HCT116 (cell line): Measurements from ENCODE around the gene NPIPA3. TPM values are rescaled to one million over a fixed set of nuclear protein-coding genes. Genes with fewer than 3 reads are reported as not detected.

Experiments used
- ATAC-seq: fragments of 200-7000 bp; cut with Tn5 transposase; 2 replicates; pipeline ENCODE4 v1.9.1; 2020; ENCODE audit warnings: mild to moderate bottlenecking, moderate library complexity
- BruUV-seq: library from RNA; stranded (reverse); fragments of 400-500 nt; replicated peaks from 2 replicates; lab custom pipeline; 2021; lab: Mats Ljungman, UMichigan
- CTCF ChIA-PET: fragments of 300-600 bp; sonication (Branson Sonifier 250); formaldehyde crosslinking; loops from one replicate; lab custom pipeline; 2021; ENCODE audit warnings: antibody characterized with exemption; lab: Charles Lee
- POLR2A ChIA-PET: fragments of 300-600, 350-600 bp; sonication (Branson Sonifier 250); formaldehyde crosslinking; loops from one replicate; lab custom pipeline; 2021; ENCODE audit warnings: antibody characterized with exemption; lab: Charles Lee
- RAD21 ChIA-PET, 2 experiments: fragments of 300-600 bp; sonication (Branson Sonifier 250); formaldehyde crosslinking; loops; one replicate each; lab custom pipeline; 2023; ENCODE audit warnings: low total read pairs in 2 of 2; ENCODE audit not compliant: uncharacterized antibody in 2 of 2, unreplicated experiment in 2 of 2, low non-redundant PET in 1 of 2; lab: Charles Lee
- DNase-seq: peaks from one replicate; pipeline ENCODE4 v3.0.0-alpha.2; 2010; ENCODE audit warnings: low read depth, low spot score
- H2AFZ ChIP-seq: fragments of 200-600 bp; shearing (Covaris generic), sonication (generic); 2 replicates; pipeline ENCODE4 v1.6.1; 2017; ENCODE audit warnings: low read depth, mixed run types, mixed read lengths, antibody characterized with exemption, low read length; ENCODE audit not compliant: poor library complexity, severe bottlenecking
- H3K27ac ChIP-seq: 2 replicates; pipeline ENCODE4 v1.5.1; 2012; ENCODE audit warnings: low read depth, low read length
- H3K27me3 ChIP-seq: fragments of 200-600 bp; sonication (generic); 2 replicates; pipeline ENCODE4 v1.6.1; 2016; ENCODE audit warnings: mixed run types, low read length, mixed read lengths; ENCODE audit not compliant: insufficient read depth
- H3K36me3 ChIP-seq, 2 experiments: fragments of 200-500 bp in 1 of 2; fragments of 200-600 bp in 1 of 2; sonication (Bioruptor generic) in 1 of 2; sonication (generic) in 1 of 2; 2 replicates each; pipeline versions ENCODE4 v1.5.1 to v1.6.1; 2014 to 2016; ENCODE audit warnings: low read length in 2 of 2, inconsistent platforms in 1 of 2, mixed read lengths in 1 of 2, mixed run types in 1 of 2; ENCODE audit not compliant: insufficient read depth in 2 of 2, control insufficient read depth in 1 of 2
- H3K4me1 ChIP-seq, 2 experiments: fragments of 200-600 bp in 1 of 2; sonication (generic) in 1 of 2; 2 replicates each; pipeline versions ENCODE4 v1.5.1 to v1.6.1; 2012 to 2017; ENCODE audit warnings: low read length in 2 of 2, inconsistent platforms in 1 of 2, mild to moderate bottlenecking in 1 of 2, mixed read lengths in 1 of 2, mixed run types in 1 of 2, moderate library complexity in 1 of 2; ENCODE audit not compliant: insufficient read depth in 2 of 2, control insufficient read depth in 1 of 2
- H3K4me2 ChIP-seq: fragments of 200-600 bp; sonication (generic); 2 replicates; pipeline ENCODE4 v1.6.1; 2017; ENCODE audit warnings: mixed run types, low read length, mixed read lengths
- H3K4me3 ChIP-seq, 2 experiments: fragments of 200-600 bp in 1 of 2; sonication (generic) in 1 of 2; replicated peaks in 1 of 2; 2 replicates each; pipeline ENCODE4 v1.5.1; 2011 to 2016; ENCODE audit warnings: low read length in 2 of 2, control low read depth in 1 of 2, low read depth in 1 of 2, mild to moderate bottlenecking in 1 of 2, mixed read lengths in 1 of 2, mixed run types in 1 of 2
- H3K79me2 ChIP-seq: fragments of 200-600 bp; sonication (generic); 2 replicates; pipeline ENCODE4 v1.6.1; 2017; ENCODE audit warnings: mild to moderate bottlenecking, mixed run types, low read length, moderate library complexity, mixed read lengths; ENCODE audit not compliant: insufficient read depth
- H3K9ac ChIP-seq: fragments of 200-600 bp; sonication (generic); 2 replicates; pipeline ENCODE4 v1.6.1; 2016; ENCODE audit warnings: low read length, mixed read lengths
- H3K9me2 ChIP-seq: fragments of 200-600 bp; sonication (generic), shearing (Covaris generic); 2 replicates; pipeline ENCODE4 v1.6.1; 2017; ENCODE audit warnings: mixed run types, mild to moderate bottlenecking, moderate library complexity; ENCODE audit not compliant: insufficient read depth
- H3K9me3 ChIP-seq, 2 experiments: fragments of 200-500 bp in 1 of 2; fragments of 200-600 bp in 1 of 2; sonication (Bioruptor generic) in 1 of 2; sonication (generic) in 1 of 2; 2 replicates each; pipeline ENCODE4 v1.6.1; 2014 to 2017; ENCODE audit warnings: low read length in 2 of 2, mixed read lengths in 2 of 2, inconsistent platforms in 1 of 2, low read depth in 1 of 2, mild to moderate bottlenecking in 1 of 2, mixed run types in 1 of 2, moderate library complexity in 1 of 2; ENCODE audit not compliant: control insufficient read depth in 1 of 2, insufficient read depth in 1 of 2
- H4K20me1 ChIP-seq: fragments of 200-600 bp; sonication (generic), shearing (Covaris generic); 2 replicates; pipeline ENCODE4 v1.6.1; 2017; ENCODE audit warnings: mixed run types, mild to moderate bottlenecking, moderate library complexity; ENCODE audit not compliant: insufficient read depth
- ATF3 ChIP-seq: IDR thresholded peaks from 2 replicates; pipeline ENCODE4 v1.6.1; 2012
- CEBPB ChIP-seq: IDR thresholded peaks from 2 replicates; pipeline ENCODE4 v1.6.1; 2012; ENCODE audit warnings: low read depth
- CTCF ChIP-seq, 3 experiments: fragments of 200-600 bp in 1 of 3; sonication (generic) in 1 of 3; IDR thresholded peaks in 2 of 3; conservative IDR thresholded peaks in 1 of 3; 2 replicates each; pipeline ENCODE4 v1.5.1; 2012 to 2017; ENCODE audit warnings: low read depth in 2 of 3, low read length in 2 of 3, antibody characterized with exemption in 1 of 3, borderline replicate concordance in 1 of 3, control low read depth in 1 of 3, mild to moderate bottlenecking in 1 of 3, mixed read lengths in 1 of 3, mixed run types in 1 of 3, moderate library complexity in 1 of 3; ENCODE audit not compliant: insufficient read depth in 1 of 3
- EGR1 ChIP-seq: IDR thresholded peaks from 2 replicates; pipeline ENCODE4 v1.6.1; 2012; ENCODE audit warnings: low read depth
- EZH2phosphoT487 ChIP-seq: fragments of 200-600 bp; IDR thresholded peaks from 2 replicates; pipeline ENCODE4 v1.6.1; 2018; ENCODE audit warnings: antibody characterized with exemption, borderline replicate concordance
- FOSL1 ChIP-seq: IDR thresholded peaks from 2 replicates; pipeline ENCODE4 v1.6.1; 2012; ENCODE audit warnings: low read depth
- MAX ChIP-seq: IDR thresholded peaks from 2 replicates; pipeline ENCODE4 v1.6.1; 2012
- SIN3A ChIP-seq: IDR thresholded peaks from 2 replicates; pipeline ENCODE4 v1.6.1; 2012; ENCODE audit warnings: low read depth
- SRF ChIP-seq: IDR thresholded peaks from 2 replicates; pipeline ENCODE4 v1.6.1; 2012; ENCODE audit warnings: low read depth
- intact Hi-C: fragments of 100-400 bp; cut with micrococcal nuclease; formaldehyde crosslinking; loops from 2 replicates; pipeline ENCODE4 v1.10.0; 2022
- total RNA-seq: library from RNA; stranded (reverse); gene quantifications from one replicate; pipeline ENCODE4 v1.2.1, GENCODE V29; 2021; ENCODE audit not compliant: unreplicated experiment

The NPIPA3 gene
- total RNA-seq, 1 experiment from 2014 or later: 1.6 TPM

- H3K27ac ChIP-seq: no peak overlapping the region
- ChIA-PET POLR2A (no interaction called here), CTCF (no interaction called here), RAD21 (no interaction called here)
- H3K4me2 ChIP-seq: no peak overlapping the region
- no peaks in the 10 kb centered on the region for H3K4me1 ChIP-seq
- no peak for ATAC-seq
- no peaks in the 10 kb centered on the region for H3K9me3 ChIP-seq
- H3K36me3 ChIP-seq: peaks cover 21 to 25% of the 10 kb centered on the region in 2 experiments
- H3K79me2 ChIP-seq: no peaks in the 10 kb centered on the region
- H4K20me1 ChIP-seq: no peaks in the 10 kb centered on the region
- TSS peak; percentile 10 for BruUV-seq
- H3K4me3 ChIP-seq: no peak overlapping the region
- no peak overlapping the region for H2AFZ ChIP-seq
- no peak for DNase-seq
- no peak for TF ChIP-seq EGR1
- TF ChIP-seq SRF: no peak
- TF ChIP-seq ATF3: no peak
- no peak for TF ChIP-seq CEBPB
- TF ChIP-seq FOSL1: no peak
- TF ChIP-seq CTCF (IDR thresholded peaks at IDR 0.05 in 2 of 3, conservative IDR thresholded peaks at IDR 0.05 in 1 of 3; ENCODE audit: borderline replicate concordance in 1 of 3, insufficient read depth in 1 of 3, low read depth in 2 of 3, low read length in 2 of 3): no peak
- no peak for TF ChIP-seq MAX
- no peak for TF ChIP-seq SIN3A
- TF ChIP-seq EZH2phosphoT487: no peak
- no peak overlapping the region for H3K9ac ChIP-seq
- intact Hi-C loops: no loop called here
- H3K27me3 ChIP-seq: no peaks in the 10 kb centered on the region
- no peaks in the 10 kb centered on the region for H3K9me2 ChIP-seq
These were observed 34.5 kb upstream of the NPIPA3 start for GRCh38 chr16:14668556-14669223.
